ENCODE data around the gene THSD7A. TPM values are rescaled to one million over a fixed set of nuclear protein-coding genes. Genes with fewer than 3 reads are reported as not detected.

The THSD7A gene
- total RNA-seq, 2 experiments from 2014 or later = not detected

GRCh38 chr7:11749629-11750028, 82.4 kb downstream of the THSD7A start:
- Mint-ChIP-seq H3K27ac (no peak overlapping the region), H3K4me3 (no peak overlapping the region), H3K27me3 (no peaks in the 10 kb centered on the region), H3K9me3 (no peaks in the 10 kb centered on the region), H3K36me3 (no peaks in the 10 kb centered on the region), H3K4me1 (no peaks in the 10 kb centered on the region)
- no peak for DNase-seq

DNA sequence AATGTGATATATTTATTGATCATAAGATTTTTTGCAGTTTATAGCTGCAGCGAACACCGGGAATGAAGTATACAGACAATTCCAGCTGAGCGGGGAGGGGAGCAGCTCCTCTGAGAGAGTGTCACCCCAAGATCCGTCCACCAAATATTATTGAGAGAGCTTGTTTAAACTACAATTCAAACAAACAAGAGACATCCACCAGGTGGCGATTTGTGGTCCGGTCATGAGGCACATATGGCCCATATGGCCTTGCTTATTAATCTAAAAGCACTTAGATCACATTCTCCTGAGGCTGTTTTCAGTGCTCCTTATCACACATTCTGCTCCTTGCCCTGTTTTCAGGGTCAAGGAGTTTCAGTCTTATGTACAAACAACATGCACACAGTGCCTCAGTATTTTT, 83.1 kb downstream of the THSD7A start:
- H3K4me1 Mint-ChIP-seq = no peaks in the 10 kb centered on the region
- H3K27me3 Mint-ChIP-seq = no peaks in the 10 kb centered on the region
- no peak overlapping the region for H3K4me3 Mint-ChIP-seq
- H3K36me3 Mint-ChIP-seq = no peaks in the 10 kb centered on the region
- H3K27ac Mint-ChIP-seq = no peak overlapping the region
- DNase-seq = no peak
- no peaks in the 10 kb centered on the region for H3K9me3 Mint-ChIP-seq

DNA sequence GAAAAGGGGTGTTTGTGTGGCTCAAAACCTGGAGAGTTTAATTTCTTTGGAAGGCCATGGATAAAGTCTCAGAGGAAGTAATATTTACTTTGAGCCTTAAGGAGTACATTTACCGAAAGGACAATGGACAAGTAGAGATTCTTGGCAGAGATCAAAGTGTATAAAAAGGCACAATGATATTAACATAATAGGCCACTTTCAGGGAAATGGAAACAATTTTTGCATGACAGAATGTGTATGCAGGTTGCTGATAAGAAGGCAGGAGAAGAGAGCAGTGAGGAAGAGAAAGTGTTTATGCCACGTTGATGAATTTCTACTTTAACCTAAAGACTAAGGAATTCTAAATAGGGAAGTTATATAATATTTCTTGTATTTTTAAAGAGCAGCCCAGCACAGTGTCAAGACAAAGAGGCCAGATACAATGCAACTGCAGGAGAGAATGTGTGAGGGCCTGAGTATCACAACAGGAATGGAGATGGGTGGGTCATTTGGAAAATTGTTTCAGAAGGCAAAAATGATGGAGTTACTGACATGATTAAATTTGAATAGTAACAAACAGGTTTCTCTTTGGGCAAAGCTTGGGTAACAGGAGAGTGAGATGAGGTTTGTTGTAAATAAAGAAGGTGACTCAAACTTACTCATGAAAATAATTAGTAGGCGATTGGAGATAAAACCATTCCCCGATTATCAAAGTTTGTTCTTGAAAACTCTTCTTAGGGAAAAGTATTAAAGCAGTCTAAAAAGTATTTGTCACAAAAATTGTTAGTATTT, 84.1 kb downstream of the THSD7A start:
- no peak for DNase-seq
- Mint-ChIP-seq H3K4me3 (no peak overlapping the region), H3K36me3 (no peaks in the 10 kb centered on the region), H3K9me3 (no peaks in the 10 kb centered on the region), H3K27ac (no peak overlapping the region), H3K4me1 (no peaks in the 10 kb centered on the region), H3K27me3 (no peaks in the 10 kb centered on the region)

- Mint-ChIP-seq H3K4me1 (no peaks in the 10 kb centered on the region), H3K9me3 (no peaks in the 10 kb centered on the region), H3K4me3 (no peak overlapping the region), H3K27ac (no peak overlapping the region), H3K36me3 (no peaks in the 10 kb centered on the region), H3K27me3 (no peaks in the 10 kb centered on the region)
- DNase-seq = no peak
Observed at GRCh38 chr7:11746591-11746990, 85.4 kb downstream of the THSD7A start.

DNA sequence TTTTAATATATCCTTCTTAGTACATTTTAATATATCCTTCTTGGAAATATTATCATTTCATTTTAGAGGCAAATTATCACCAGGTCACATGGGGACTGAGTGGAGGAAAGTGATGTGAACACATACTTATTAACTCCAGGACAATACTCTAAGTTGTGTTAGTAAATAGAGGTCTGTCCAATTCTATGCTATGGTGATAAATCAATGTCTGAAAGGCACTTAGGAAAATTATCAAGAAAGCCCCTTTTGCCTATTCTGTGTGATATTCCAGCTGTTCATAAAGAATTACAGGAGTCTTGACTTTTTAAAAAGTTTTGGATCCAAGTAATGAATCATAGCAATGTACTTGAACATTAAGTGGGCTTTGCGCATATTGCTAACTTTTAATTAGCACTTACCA, 88.5 kb downstream of the THSD7A start:
- Mint-ChIP-seq H3K27ac (no peak overlapping the region), H3K4me1 (no peaks in the 10 kb centered on the region), H3K4me3 (no peak overlapping the region), H3K36me3 (no peaks in the 10 kb centered on the region), H3K27me3 (no peaks in the 10 kb centered on the region), H3K9me3 (no peaks in the 10 kb centered on the region)
- no peak for DNase-seq

DNA sequence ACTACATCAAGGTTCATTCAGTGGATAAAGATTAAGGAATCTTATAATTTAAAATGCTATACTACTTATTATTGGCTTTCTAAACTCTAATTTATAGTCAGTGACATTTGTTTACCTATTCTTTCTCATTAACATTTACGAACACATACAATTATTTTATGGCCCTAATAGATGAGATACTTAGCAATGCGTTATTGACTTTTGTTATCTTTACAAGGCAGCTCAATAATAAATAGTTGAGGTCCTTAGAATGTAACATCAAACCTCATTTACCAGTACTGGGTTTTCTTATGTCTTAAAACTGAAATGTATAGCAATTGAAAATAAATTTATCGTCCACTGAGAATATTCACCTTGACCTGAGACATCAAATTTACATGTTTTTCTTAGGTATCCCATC, 89.0 kb downstream of the THSD7A start:
- Mint-ChIP-seq H3K4me1 (no peaks in the 10 kb centered on the region), H3K27ac (no peak overlapping the region), H3K4me3 (no peak overlapping the region)

GRCh38 chr7:11742496-11742895, 89.5 kb downstream of the THSD7A start:
- DNase-seq = no peak
- H3K27ac Mint-ChIP-seq = no peak overlapping the region
- no peak overlapping the region for H3K4me3 Mint-ChIP-seq
- no peaks in the 10 kb centered on the region for H3K27me3 Mint-ChIP-seq
- H3K36me3 Mint-ChIP-seq = no peaks in the 10 kb centered on the region
- H3K9me3 Mint-ChIP-seq = no peaks in the 10 kb centered on the region
- H3K4me1 Mint-ChIP-seq = no peaks in the 10 kb centered on the region

More for the DNA sequence above, 89.0 kb downstream of the THSD7A start:
- no peaks in the 10 kb centered on the region for H3K27me3 Mint-ChIP-seq
- no peaks in the 10 kb centered on the region for H3K36me3 Mint-ChIP-seq
- DNase-seq = no peak
- no peaks in the 10 kb centered on the region for H3K9me3 Mint-ChIP-seq

DNA sequence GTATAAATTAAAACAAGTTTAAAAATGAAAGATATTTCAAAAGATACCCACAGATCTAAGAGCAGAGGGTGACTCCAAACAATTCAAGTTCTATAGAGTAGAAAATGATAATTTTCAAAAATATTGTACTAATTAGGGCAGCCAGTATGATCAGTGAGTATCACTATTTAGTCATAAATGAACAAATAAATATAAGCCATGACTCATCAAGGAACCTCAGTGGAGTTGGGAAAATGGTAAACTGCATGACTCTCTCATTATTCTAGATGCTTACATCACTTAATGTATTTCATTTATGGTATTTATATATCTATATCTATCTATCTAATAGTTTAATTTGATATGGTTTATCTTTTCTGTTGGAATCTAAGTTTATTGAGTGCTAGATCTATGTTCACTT, 94.3 kb downstream of the THSD7A start:
- no peak for DNase-seq
- Mint-ChIP-seq H3K27ac (no peak overlapping the region), H3K9me3 (no peaks in the 10 kb centered on the region), H3K4me1 (no peaks in the 10 kb centered on the region), H3K36me3 (no peaks in the 10 kb centered on the region), H3K27me3 (no peaks in the 10 kb centered on the region), H3K4me3 (no peak overlapping the region)

- Mint-ChIP-seq H3K27me3 (no peaks in the 10 kb centered on the region), H3K36me3 (no peaks in the 10 kb centered on the region), H3K27ac (no peak overlapping the region), H3K9me3 (no peaks in the 10 kb centered on the region), H3K4me3 (no peak overlapping the region), H3K4me1 (no peaks in the 10 kb centered on the region)
- no peak for DNase-seq
Observed at GRCh38 chr7:11732207-11732606, 99.8 kb downstream of the THSD7A start.

GRCh38 chr7:11730725-11731124, 101.3 kb downstream of the THSD7A start:
- no peaks in the 10 kb centered on the region for H3K36me3 Mint-ChIP-seq
- no peak overlapping the region for H3K27ac Mint-ChIP-seq
- H3K4me3 Mint-ChIP-seq = no peak overlapping the region
- no peaks in the 10 kb centered on the region for H3K9me3 Mint-ChIP-seq
- no peaks in the 10 kb centered on the region for H3K4me1 Mint-ChIP-seq
- no peaks in the 10 kb centered on the region for H3K27me3 Mint-ChIP-seq
- no peak for DNase-seq

DNA sequence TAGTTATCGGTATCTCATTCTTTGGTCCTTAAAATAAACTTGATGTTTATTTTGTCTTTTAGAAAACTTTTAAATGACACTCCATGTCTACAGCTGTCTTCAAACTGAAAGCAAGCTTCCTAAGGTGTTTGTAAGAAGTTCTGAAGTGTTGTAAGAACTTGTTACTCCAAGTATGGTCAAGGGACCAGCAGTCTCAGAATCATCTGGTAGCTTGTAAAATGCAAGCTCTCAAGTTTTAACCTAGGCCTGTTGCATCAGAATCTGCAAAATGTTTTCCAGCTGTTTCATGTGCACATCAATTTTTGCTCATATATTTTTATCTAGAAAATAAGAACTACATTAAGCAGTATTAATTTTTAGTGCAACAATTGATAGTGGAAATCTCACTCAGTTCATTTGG, 104.1 kb downstream of the THSD7A start:
- no peak for DNase-seq
- H3K9me3 Mint-ChIP-seq = no peaks in the 10 kb centered on the region
- no peak overlapping the region for H3K27ac Mint-ChIP-seq
- H3K27me3 Mint-ChIP-seq = no peaks in the 10 kb centered on the region
- H3K4me3 Mint-ChIP-seq = no peak overlapping the region
- H3K36me3 Mint-ChIP-seq = no peaks in the 10 kb centered on the region
- H3K4me1 Mint-ChIP-seq = no peaks in the 10 kb centered on the region

DNA sequence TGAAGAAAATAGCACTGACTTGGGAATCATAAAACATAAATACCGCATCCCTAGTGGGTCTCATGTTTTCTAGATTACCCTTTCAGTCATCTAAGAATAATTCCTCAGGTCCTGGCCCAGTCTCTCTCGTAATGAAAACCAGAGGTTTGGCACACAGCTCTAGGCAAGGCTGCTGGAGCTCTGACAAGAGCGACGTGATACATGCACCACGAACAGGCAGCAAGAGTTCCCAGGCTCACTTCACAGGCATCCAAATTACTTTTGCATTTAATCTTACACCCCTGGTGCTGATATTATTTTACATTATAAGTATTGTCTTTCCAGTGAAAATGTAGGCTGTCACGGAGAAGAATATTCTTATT, 105.2 kb downstream of the THSD7A start:
- Mint-ChIP-seq H3K9me3 (no peaks in the 10 kb centered on the region), H3K36me3 (no peaks in the 10 kb centered on the region), H3K4me3 (no peak overlapping the region), H3K27ac (no peak overlapping the region), H3K4me1 (no peaks in the 10 kb centered on the region), H3K27me3 (no peaks in the 10 kb centered on the region)
- DNase-seq = no peak

DNA sequence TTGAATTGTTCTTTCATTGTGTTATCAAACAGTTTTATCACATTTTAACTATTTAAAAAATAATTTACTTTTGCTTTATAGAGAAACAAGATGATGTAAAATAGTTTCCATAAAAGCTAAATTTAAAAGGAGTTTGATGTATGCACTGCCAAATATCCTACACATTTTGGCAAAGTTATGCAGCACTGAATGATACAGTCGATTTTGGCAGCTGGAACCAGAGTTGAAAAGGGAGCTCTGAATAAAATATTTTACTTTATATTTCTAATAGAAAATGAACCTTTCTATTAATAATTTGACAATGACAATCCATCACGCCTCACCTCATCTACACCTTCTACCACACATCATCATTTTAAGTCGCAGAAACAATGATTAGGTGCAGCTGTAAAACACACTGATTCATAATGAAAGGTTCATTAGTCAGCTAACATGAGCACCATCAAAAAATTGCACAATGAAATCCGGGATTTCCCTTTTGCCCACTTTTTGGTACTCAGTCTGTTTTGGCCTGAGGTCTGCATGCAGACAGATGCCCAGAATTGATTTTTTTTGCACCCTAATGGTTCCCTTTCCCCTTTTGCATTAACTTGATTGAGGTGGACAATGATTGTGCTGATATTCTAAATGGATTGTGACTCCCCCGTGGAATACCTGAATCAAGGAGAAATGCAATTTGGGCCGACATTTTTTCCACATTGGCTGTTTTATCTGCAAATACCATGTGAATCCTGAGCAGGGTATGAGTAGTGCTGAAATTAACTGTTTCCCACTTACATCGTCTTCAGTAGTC, 105.8 kb downstream of the THSD7A start:
- no peak overlapping the region for H3K27ac Mint-ChIP-seq
- no peaks in the 10 kb centered on the region for H3K4me1 Mint-ChIP-seq
- H3K4me3 Mint-ChIP-seq = no peak overlapping the region
- no peaks in the 10 kb centered on the region for H3K36me3 Mint-ChIP-seq
- no peak for DNase-seq
- no peaks in the 10 kb centered on the region for H3K27me3 Mint-ChIP-seq
- no peaks in the 10 kb centered on the region for H3K9me3 Mint-ChIP-seq

DNA sequence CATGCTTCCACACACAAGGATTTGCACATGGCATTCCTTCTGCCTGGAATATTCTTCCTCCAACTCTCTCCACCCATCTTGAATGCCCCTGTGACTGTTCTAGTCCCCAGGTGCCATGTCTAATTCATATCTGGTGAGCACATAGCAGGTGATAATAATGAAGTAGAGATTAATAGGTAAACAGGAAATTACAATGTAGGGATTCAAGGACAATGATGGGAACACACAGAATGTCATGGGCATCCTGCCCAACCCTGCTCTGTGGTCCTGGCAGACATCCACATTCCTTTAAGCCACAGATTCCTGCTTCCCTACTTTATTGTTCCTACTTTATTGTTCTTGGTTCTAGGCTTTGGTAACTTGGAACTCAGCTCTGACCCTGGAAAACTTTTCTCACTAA, 115.8 kb downstream of the THSD7A start:
- no peak overlapping the region for H3K4me3 Mint-ChIP-seq
- H3K36me3 Mint-ChIP-seq = no peaks in the 10 kb centered on the region
- H3K27ac Mint-ChIP-seq = no peak overlapping the region

DNA sequence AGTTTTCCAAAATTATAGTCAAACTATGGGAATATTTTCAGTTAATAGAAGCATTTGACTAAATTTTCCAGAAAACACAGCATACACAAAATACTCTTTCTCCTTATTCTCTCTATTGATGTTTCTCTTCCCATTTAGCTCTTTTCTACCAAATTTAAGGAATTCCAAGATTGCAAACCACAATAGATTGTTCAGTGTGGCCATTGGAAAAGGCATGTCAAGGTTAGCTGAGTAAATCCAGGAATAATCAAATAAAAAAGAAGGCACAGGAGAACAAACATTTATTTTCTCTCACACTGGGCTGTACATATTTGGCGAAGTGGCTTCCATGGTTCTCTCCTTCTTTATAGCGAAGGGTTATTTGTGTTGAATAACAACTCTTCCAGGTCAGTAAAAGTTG, 117.3 kb downstream of the THSD7A start:
- no peaks in the 10 kb centered on the region for H3K27me3 Mint-ChIP-seq
- no peaks in the 10 kb centered on the region for H3K4me1 Mint-ChIP-seq
- no peaks in the 10 kb centered on the region for H3K36me3 Mint-ChIP-seq
- no peak overlapping the region for H3K27ac Mint-ChIP-seq
- DNase-seq = no peak
- H3K4me3 Mint-ChIP-seq = no peak overlapping the region
- no peaks in the 10 kb centered on the region for H3K9me3 Mint-ChIP-seq

More for the DNA sequence above, 115.8 kb downstream of the THSD7A start:
- no peaks in the 10 kb centered on the region for H3K9me3 Mint-ChIP-seq
- H3K27me3 Mint-ChIP-seq = no peaks in the 10 kb centered on the region
- H3K4me1 Mint-ChIP-seq = no peaks in the 10 kb centered on the region
- no peak for DNase-seq

DNA sequence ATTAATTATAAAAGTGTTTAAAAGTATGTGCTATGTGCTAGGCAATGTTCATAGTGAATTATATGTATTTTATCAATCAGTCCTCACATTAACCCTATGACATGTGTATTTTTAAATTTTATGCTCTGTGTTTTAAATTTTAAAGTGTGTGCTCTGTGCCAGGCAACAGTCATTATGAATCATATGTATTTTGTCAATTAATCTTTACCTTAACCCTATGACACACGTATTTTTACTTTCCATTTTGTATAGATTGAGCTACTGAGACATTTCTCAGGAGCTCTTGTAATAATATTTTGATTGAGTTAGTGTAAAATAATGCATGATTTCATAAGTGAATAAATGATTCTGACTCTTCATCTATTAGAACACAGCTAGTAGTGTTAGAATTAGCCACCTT, 117.8 kb downstream of the THSD7A start:
- Mint-ChIP-seq H3K27ac (no peak overlapping the region), H3K9me3 (no peaks in the 10 kb centered on the region), H3K4me3 (no peak overlapping the region), H3K27me3 (no peaks in the 10 kb centered on the region), H3K4me1 (no peaks in the 10 kb centered on the region), H3K36me3 (no peaks in the 10 kb centered on the region)
- no peak for DNase-seq

Measured in activated naive CD8-positive, alpha-beta T cell treated with anti-CD3 and anti-CD28 coated beads for 36 hours (primary cell).